Stimulated activated CD8-positive, alpha-beta memory T cell treated with anti-CD3 and anti-CD28 coated beads, Interleukin-15, amount 100 ng/mL, for 48 hours (primary cell): Measurements from ENCODE around the gene NRXN3.

Source experiments
- DNase-seq, 2 donors: peaks; one replicate each; pipeline ENCODE4 v3.0.0-alpha.2; 2020; ENCODE audit warnings: low read depth in 2 of 2

NRXN3 gene

DNA sequence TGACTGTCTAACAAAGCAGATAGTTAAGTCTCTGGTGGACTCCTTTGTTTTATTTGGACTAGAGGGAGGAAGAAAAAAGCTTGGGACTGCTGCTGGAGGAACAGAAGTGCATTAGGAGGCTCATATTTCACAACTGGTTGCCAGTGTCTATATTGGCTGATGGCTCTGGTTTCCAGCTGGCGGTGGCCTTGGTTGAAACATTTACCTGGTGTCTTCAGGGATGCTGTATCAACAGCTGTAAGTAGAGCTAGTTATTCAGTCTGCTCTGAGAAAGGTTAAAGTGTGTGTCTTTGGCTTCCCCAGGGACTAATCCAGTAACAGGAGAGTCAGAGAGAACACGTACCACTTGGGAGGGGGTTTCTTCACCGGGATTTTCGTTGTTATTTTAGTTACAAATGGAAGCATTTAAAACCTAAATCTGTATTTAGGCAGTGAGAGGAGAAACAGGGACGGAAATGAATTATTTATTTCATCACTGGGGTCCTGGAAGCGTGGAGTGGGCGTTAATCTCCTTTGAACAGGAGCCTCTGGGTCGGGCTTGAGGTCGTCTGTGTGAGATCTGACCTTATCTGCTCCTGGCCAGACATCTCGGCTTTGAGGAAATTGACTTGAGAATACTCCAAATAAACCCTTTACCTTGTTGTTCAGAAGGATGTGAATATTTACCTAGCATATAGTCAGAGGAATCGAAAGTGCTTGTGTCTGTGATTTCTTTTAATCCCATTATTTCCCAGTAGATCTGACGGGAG, 149.9 kb downstream of the NRXN3 start:
- DNase-seq: no peak

DNA sequence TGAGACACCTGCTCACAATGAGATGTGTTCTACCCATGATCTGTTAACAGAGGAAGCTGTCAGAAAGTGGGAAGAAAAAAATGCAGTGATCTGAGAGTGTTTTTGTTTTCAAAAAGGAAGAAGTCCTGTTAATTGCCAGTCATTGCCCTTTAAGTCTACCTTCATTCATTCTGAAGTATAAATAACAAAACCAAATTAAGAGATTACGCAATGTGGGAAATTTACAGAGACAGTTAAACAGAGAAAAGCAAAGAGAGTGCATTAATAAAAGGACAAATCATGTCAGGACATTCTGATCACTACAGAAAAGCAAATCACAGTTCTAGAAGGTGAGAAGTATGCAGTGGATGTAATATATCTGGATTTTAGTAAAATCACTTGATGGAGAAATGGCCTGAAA, 154.2 kb downstream of the NRXN3 start:
- DNase-seq: no peak

DNA sequence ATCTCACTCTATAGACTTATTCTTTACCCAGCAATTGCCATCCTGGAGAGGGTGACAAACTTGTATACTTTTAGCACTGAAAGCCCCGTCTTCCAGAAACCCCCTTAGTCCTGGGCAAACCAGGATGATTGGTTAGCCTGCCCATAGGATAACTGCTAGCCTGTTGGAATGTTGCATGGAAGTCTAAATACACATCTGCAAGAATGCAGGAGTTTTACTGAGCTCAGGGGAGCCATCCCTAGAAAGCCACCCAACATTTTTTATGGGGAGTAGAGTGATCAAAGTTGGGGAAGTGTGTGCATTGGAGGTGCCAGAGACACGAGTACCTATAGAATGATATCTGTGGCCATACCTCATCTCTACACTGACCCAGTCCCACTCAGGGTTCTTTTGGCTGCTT, 155.7 kb downstream of the NRXN3 start:
- no peak for DNase-seq

DNA sequence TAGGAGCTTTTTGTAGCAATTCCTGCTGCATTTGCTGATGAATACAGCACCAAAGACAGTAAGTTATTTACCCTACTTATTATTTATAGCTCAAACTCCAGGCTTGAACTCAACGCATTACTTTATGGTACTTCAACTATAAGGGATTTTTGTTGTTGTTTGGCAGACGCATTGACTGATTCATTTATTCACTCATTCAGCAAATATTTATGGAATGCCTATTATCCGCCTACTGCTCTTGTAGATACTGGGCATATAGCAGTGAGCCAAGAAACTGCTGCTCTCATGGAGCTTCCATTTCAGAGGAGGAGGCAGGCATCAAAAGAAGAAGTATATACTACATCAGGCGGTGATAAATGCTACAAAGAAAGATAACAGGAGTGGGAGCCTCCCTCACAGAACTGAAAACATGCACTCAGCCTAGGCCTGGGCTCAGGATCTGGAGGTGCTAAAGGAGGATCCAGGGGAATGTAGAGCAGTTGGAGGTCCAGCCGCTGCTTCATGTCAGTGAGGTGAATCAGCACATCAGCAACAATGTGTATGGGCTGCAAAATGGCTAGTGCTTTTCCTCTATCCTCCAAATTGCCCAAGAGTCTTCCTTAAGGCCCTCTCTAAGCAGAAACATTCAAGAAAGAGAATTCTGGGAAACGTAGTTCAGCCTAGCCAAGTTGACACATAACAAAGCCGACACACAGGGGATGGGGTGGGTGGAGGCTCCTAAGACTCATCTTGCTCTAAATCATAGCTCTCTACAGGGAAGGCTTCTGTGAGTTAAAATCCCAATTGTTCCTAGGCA, 157.5 kb downstream of the NRXN3 start:
- no peak for DNase-seq

DNA sequence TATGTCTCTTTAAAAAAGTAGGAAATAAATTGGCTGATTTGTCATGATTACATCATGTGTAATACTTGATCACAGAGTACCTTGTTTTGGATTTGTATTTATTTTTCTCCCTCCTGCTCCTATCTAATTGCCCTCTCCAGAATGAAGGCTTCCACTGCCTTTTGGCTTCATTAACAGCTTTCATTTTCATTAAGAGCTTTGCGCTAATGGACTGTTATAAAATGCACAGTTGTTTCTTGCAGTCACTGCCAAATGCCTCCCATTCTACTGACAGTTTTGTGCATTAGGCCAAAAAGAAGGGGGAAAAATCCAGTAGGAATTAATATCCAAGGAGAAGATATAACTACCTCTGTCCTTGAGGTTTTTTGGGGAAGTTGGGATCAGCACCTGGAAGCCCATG, 159.2 kb downstream of the NRXN3 start:
- no peak for DNase-seq

DNA sequence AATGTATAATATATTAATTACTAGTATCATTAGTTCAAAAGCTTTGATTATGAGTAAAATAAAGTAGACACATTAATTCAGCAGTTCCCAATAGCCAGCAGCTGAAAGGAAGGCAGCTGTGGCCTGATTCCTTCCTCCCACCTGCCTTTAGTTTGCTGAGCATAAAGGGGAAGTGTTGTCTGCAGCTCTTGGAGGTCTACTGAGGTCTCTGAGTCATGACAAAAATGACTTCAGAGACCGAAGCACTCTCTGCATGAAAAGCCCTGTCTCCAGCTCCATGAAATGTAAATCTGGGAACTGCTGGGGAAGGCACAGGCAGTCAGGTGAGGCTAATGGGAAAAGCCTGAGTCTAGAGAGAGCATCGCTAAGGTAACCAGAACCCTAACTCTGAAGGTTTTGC, 165.4 kb downstream of the NRXN3 start:
- no peak for DNase-seq

DNA sequence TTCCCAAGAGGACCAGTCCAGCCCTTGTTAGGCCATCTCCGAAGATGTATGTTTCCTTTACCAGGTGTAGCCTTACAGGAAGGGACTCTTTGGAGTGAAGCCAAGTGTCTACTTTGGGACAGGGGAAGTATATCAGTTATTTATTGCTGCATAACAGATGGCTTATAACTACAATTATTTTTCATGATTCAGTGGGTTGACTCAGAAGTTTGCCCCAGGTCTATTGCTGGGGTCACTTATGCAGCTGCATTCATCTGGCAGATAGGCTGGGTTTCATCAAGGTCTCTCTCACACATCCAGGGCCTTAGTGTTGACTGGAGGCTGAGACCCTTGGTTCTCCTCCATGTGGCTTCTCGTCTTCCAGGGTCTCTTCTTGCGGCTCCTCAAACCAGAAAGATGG, 170.1 kb downstream of the NRXN3 start:
- no peak for DNase-seq

DNA sequence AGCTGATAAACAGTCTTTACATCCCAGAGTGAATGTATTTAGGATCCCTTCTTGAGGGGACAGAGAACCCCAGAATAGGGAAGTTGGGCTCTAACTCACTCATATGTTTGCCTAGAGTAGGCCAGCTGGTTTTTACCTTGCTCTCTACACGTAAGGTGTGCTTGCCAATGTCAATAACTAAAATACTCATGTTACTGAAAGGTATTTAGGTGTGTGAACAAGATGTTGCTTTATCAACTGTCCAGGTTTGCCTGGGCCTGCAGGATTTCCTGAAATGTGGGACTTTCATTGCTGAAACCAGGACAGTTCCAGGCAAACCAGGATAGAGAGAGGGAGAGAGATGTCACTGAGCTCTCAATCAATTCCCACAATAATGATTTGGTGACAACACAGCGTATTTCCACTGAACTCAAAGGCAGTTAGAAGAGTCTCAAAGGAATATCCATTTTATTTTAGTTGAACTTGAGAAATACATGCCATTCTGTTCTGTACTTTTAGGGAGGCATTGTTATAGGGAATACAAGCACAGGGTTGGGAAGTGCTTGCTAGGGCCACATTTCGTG, 171.7 kb downstream of the NRXN3 start:
- DNase-seq: no peak

DNA sequence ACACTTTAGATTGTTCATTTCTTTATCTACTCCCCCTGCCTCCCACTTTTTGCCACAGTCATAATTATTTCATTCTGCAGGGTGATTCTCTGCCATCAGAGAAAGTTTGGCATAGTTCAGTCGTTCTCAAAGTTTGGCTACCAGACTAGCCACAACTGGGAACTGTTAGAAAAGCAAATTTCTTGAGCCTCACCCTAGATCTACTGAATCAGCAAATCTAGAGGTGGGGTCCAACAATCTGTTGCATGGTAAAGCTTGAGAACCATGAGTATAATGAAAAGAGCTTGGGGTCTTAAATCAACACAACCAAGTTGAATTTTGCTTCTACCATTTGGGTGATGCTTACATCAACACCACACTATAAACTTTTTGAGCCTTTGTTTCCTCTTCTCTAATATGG, 172.7 kb downstream of the NRXN3 start:
- no peak for DNase-seq

DNA sequence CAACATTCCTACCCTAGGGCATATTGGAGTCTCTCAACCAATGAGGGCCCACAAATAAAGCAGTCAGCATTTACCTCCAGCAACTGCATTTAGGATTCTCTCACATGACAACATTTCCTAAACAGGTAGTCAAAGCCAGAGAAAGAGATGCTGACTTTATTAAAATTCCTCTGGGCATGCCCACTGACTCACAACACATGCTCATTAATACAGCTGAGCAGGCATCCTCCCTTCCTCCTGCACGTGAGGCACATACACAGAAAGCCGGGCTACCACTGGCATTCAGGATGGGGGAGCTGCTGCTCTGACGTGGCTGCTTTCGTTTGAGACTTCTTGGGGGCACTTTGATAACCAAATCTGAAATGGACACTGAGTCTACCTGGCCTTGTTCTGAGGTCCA, 174.1 kb downstream of the NRXN3 start:
- no peak for DNase-seq

DNA sequence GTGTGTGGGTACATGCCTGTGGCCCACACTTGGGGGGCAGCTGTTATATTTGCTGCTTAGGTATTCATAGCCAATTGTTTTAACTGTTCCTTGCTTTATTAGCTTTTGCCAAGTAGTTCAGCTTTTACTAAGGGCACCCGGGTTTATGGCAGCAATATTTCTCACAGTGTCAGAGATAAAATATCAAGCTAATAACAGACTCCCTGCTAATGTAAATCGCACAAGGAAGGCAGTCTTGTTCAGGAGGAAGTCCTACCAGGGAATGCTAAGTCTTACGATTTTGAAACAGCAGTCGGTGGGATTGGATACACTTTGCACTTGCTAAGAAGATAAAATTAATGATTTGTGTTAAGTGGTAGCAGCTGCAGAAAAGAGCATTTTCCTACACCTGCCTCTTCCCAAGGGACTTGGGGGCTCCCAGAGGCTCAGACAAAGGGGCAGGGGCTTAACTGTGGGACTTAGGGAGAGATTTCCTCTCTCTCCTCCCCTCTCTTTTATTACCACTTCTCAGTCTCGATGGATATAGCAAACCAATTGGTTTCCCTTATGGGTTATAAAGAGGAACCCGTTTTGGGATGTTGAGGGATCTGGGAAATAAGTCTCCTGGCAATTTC, 175.1 kb downstream of the NRXN3 start:
- no peak for DNase-seq

DNA sequence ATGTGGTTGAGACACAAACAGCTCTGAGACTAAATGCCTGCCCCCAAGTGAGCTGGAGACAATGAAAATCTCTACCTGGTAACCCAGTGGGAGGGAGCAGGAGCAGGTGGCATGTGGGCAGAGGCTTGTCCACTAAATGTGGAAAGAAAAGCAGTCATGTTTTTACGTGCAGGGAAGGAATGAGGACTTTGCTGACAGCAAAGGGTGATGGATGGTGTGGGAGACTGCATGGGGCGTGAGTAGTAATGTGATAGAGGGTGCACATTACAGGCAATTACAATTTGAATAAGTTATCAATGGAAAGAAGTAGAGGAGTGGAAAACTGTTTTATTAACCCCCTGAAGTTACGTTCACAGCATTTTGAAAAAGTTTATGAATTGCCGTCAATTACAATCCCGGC, 176.6 kb downstream of the NRXN3 start:
- no peak for DNase-seq

DNA sequence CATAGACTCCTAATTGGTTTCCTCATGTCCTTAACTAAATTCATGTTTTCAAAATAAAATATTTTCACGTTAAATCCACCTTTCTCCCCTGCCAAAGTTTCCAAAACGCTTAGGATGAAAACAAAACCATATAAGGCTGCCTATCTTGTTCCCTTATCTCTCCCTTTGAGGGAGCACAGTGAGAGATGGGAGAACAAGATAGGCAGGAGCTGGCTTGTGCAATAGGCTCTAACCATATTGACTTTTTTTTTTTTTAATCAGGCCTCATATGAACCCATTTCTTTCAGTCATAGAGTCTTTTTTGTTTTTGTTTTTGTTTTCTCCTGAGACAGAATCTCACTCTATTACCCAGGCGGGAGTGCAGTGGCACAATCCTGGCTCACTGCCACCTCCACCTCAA, 184.9 kb downstream of the NRXN3 start:
- no peak for DNase-seq

DNA sequence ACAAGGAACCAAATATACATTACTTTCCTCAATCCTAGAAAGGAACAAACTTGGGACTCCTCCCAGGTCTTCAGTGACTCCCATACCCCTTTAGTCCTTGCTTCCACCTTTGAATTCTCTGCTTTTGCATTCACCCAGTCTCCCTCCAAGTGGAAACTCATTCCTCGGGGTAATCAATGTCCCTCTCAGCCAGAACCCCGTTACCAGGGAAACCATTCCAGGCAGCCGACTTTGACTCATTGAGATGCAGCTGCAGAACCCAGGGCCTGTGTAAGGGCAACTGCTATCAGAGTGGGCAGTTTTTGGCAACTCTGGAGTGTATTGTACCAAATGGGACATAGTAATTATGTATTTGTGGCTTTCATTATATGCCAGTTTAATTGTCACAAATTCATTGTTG, 186.2 kb downstream of the NRXN3 start:
- DNase-seq: no peak

DNA sequence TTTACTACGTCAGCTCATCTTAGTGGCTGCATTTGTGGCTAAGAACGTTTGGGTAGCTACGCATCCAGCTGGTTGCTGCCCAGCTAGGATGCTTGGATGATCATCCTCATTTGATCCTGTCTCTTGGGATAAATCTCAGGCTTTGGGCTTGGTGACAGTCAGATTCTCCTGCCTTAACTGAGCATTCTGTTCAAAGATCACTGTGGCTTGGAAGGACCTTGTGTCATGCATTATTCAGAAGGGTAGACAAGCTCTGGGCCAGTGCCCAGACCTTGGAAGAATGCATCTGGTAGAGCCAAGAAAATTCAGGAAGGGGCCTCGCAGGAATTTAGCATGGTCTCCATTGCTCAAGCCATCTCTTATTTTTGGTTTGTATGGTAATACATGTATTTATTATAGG, 188.4 kb downstream of the NRXN3 start:
- no peak for DNase-seq

DNA sequence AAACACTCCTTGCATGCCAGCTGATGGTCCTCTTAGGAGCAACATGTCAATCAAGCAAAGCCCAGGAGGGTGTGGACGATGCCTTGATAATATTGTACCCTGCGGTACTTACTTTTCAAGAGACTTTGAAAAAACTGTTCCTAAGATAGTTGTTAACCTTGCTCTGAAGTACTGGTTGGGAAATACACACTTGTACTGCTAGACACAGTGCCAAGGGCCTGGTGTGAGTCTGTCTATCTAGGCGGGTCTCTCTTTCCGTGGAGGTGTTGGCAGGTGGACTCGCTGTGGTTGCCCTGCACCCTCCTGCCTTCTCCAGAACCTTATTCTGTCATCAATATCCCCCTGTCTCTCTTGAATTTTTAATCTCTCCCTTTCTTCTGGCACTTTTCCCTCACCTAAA, 189.4 kb downstream of the NRXN3 start:
- no peak for DNase-seq

DNA sequence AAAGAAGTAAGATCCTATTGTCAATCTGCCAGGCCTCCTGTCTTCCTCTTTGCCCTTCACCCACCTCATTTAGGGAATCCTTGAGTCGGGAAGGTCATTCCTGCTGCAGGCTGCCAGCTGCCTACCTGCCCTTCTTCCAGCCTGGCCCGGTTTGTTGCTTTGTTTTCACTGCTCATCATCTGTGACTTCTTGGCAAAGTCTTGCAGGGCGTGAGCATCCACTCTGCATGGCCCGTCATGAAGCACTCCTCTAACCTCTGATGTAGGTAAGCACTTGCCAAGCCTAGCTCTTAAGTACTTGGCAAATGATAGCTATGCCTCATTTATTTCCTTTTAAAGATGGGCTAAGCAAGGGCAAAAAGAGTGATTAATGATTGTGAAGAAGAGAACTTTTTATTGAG, 192.8 kb downstream of the NRXN3 start:
- DNase-seq: no peak

DNA sequence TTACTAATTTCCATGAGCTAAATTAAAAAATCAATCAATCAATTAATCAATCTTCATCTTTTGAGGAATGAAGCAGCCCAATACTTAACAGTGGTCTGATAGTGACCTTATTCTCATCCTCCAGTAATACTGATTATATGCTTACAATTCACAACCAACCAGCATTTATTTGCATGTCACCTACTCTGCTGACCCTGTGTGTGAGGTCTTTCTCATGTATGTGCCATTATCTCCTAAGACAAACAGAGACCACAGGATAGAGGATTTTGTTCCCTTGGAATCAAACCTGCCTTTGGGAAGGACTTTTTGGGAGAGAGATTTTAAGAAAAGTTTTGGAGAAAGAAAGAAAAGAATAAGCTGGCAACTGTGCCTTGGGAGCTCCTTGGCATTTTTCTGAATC, 197.2 kb downstream of the NRXN3 start:
- no peak for DNase-seq

DNA sequence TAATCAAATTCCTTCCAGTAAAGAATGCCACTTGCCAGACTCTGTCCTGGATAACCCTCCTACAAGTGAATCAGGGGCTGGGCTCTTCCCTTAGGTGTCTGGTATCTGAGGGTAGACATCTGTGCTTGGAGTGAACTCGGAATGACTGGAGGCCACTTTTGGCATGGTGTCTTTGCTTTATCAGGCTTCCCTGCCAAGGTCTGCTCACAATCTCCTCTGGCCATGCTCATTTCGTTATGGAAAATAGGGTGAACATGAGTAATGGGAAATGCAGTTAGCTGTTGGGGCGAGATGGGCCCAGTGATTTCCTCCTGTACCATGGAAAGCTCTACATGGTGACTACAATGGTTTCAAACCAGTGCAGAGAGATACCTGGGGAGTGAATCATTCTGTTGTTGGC, 212.9 kb downstream of the NRXN3 start:
- no peak for DNase-seq

DNA sequence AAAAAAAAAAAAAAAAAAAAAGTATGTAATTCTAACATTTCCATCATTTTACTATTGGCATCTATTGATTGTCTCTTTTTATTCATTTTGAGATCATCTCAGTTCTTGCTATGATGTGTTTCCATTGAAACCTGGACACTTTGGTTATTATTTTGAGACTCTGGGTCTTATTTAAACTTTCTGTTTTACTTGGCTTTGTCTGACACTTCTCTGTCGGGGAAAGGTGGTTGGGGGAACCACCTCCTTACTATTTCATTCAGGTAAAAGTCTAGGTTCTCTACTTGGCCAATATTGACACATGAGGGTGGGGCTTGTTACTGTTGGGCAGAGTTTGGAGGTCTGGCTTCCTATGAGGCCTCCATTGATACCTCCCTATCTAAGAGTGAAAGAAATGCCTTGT, 228.0 kb downstream of the NRXN3 start:
- no peak for DNase-seq

DNA sequence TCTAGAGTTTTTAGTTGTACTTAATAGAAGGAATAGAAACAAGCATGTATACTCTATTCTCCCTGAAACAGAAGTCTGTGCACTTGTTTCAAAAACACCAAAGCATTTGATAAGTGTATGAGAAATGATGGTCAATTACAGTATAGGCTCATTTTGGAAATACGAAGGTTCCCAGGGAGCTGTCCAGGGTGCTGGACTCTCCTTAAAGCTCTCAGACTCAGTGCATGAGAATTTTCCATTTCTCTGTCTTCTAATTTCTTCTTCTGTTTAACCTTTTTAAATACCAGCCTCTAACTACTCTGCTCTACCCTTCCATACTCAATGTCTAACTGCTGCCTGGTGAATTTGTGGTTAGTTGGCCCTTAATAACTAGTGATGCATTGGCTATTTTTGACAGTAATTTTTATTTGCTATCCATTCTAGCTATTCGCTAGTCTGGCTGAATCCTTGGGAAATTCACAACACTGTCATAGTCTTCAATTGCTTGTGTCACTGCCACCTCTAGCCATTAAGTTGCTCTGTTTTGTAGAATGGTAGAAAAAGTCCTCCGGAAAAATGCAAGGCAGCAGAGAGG, 229.2 kb downstream of the NRXN3 start:
- DNase-seq: no peak

DNA sequence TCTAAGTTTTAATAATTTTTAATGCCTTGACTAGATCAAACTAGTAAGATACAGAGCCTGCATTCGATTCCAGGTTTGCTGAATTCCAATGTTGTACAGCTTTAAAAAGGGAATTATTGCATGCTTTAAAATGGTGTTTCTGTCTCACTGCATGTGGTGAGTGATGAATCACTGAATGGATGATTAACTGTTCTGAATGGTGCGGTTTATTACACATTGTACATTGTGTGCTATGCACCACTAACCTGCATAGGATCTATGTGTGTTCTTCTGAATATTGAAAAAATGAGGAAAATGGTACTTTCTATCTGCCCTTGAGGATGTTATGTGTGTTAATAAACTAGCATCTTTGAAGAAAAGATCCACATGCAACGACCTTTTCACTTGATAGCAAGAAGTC, 231.7 kb downstream of the NRXN3 start:
- no peak for DNase-seq
